Stimulated activated CD4-positive, alpha-beta T cell treated with anti-CD3 and anti-CD28 coated beads, Interleukin-2, amount 100 ng/mL, for 24 hours (primary cell): ENCODE data around the gene ZBED1.
"Not testable (repeated sequence)": the region's sequence is repeated elsewhere in the genome, so short reads cannot be mapped to it uniquely, and the experiment has no call there.

Source experiments
- DNase-seq, 2 donors: peaks; one replicate each; pipeline ENCODE4 v3.0.0-alpha.2; 2020

Gene ZBED1

GRCh38 chrX:2517055-2517454 lies 16.3 kb upstream of the ZBED1 start:
- no peak for DNase-seq

GRCh38 chrX:2516623-2517022 lies 15.8 kb upstream of the ZBED1 start:
- DNase-seq = no peak

GRCh38 chrX:2514131-2514530 lies 13.4 kb upstream of the ZBED1 start:
- DNase-seq = no peak

- no peak for DNase-seq
These were observed 12.4 kb upstream of the ZBED1 start for GRCh38 chrX:2513121-2513664.

- DNase-seq = no peak
These were observed 11.7 kb upstream of the ZBED1 start for GRCh38 chrX:2512501-2512900.

- DNase-seq = no peak
These were observed 10.6 kb upstream of the ZBED1 start for GRCh38 chrX:2511326-2511725.

GRCh38 chrX:2508648-2509335 lies 8.0 kb upstream of the ZBED1 start:
- DNase-seq = no peak

- DNase-seq = no peak
These were observed 7.3 kb upstream of the ZBED1 start for GRCh38 chrX:2507904-2508627.

GRCh38 chrX:2507196-2507595 lies 6.4 kb upstream of the ZBED1 start:
- DNase-seq = no peak

GRCh38 chrX:2505341-2505740 lies 4.6 kb upstream of the ZBED1 start:
- not testable (repeated sequence) for DNase-seq

GRCh38 chrX:2504706-2505332 lies 4.0 kb upstream of the ZBED1 start:
- DNase-seq = no peak

GRCh38 chrX:2503591-2504500 lies 3.1 kb upstream of the ZBED1 start:
- DNase-seq = no peak

GRCh38 chrX:2502668-2503519 lies 2.1 kb upstream of the ZBED1 start:
- DNase-seq = no peak

- DNase-seq = no peak
These were observed 1.4 kb upstream of the ZBED1 start for GRCh38 chrX:2502120-2502667.

GRCh38 chrX:2501559-2502102 lies 855 bp upstream of the ZBED1 start:
- DNase-seq = no peak

GRCh38 chrX:2500091-2500802 lies 529 bp downstream of the ZBED1 start:
- DNase-seq = peak in 1 of 2 donors; percentile 44

- no peak for DNase-seq
These were observed 1.3 kb downstream of the ZBED1 start for GRCh38 chrX:2499507-2499906.

- no peak for DNase-seq
These were observed 1.9 kb downstream of the ZBED1 start for GRCh38 chrX:2498781-2499302.

GRCh38 chrX:2497961-2498780 lies 2.6 kb downstream of the ZBED1 start:
- DNase-seq = no peak
